ENCODE results near the gene ASS1. TPM values are rescaled to one million over a fixed set of nuclear protein-coding genes. Genes with fewer than 3 reads are reported as not detected.

ASS1 gene
- total and polyA plus RNA-seq, 2 donors (not counting 1 experiment from before 2014, with no cell fraction given): 44.7 to 223 TPM

DNA sequence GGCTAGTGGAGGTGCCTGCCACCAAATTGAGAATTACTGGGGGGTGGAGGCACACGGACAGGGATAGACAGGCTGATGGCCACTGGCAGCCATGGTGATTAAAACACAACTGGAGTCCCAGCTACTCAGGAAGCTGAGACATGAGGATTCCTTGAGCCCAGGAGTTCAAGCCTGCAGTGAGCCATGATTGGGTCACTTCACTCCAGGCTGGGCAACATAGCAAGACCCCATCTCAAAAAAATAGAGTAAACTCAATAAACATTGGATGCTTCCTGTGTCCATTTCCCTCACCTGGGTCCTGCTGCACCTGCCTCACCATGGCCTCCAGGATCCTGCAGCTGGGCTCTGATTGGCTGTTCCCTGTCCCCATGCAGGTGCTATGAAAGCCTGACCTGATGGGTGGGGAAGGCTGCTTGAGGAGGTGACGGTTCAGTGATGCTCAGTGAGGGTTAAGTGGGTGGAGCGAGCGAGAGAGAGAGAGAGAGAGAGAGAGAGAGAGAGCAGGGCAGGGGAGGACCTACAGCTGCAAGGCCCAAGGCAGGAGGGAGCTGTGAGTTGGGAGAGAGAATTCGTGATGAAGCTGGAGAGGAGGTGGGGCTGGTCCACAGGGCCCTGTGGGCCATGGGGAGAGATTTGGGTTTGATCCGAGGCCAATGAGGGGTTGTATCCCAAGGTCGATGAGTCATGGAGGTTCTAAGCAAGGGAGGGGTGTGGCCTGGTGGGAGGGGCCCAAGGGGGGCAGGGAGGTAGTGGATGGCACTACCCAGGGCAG, 97.9 kb downstream of the ASS1 start:
- H3K36me3 ChIP-seq (ENCODE audit: control insufficient read depth, insufficient read depth, low read length): no peaks in the 10 kb centered on the region
- no peak overlapping the region for H2AFZ ChIP-seq (ENCODE audit: low read length)
- H3K27ac ChIP-seq (ENCODE audit: insufficient read depth, low read length): no peak overlapping the region
- peaks cover 2% of the 10 kb centered on the region for H3K27me3 ChIP-seq (ENCODE audit: control insufficient read depth, insufficient read depth, low read length)
- no peak overlapping the region for H3K4me2 ChIP-seq (ENCODE audit: extremely low read depth, insufficient read depth, low read length)
- H3K4me1 ChIP-seq (ENCODE audit: control insufficient read depth, extremely low read depth, insufficient read depth, low read length): peaks cover under 1% of the 10 kb centered on the region
- H3K9me3 ChIP-seq (ENCODE audit: control insufficient read depth, insufficient read depth, low read depth, low read length): no peaks in the 10 kb centered on the region
- TF ChIP-seq EZH2 (IDR thresholded peaks at IDR 0.05; ENCODE audit: low read length, missing control alignments): no peak
- TF ChIP-seq, protein P1, sequence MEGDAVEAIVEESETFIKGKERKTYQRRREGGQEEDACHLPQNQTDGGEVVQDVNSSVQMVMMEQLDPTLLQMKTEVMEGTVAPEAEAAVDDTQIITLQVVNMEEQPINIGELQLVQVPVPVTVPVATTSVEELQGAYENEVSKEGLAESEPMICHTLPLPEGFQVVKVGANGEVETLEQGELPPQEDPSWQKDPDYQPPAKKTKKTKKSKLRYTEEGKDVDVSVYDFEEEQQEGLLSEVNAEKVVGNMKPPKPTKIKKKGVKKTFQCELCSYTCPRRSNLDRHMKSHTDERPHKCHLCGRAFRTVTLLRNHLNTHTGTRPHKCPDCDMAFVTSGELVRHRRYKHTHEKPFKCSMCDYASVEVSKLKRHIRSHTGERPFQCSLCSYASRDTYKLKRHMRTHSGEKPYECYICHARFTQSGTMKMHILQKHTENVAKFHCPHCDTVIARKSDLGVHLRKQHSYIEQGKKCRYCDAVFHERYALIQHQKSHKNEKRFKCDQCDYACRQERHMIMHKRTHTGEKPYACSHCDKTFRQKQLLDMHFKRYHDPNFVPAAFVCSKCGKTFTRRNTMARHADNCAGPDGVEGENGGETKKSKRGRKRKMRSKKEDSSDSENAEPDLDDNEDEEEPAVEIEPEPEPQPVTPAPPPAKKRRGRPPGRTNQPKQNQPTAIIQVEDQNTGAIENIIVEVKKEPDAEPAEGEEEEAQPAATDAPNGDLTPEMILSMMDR (conservative IDR thresholded peaks at IDR 0.05 in 1 of 2, IDR thresholded peaks at IDR 0.05 in 1 of 2; ENCODE audit: low read depth in 1 of 2, low read length in 2 of 2): no peak
- H3K4me3 ChIP-seq (replicated peaks in 1 of 4; ENCODE audit: control extremely low read depth in 1 of 4, insufficient read depth in 1 of 4, low read depth in 3 of 4, low read length in 4 of 4): no peak overlapping the region
- peak in 1 of 2 donors; percentile 33 for DNase-seq (ENCODE audit: low read depth in 2 of 2)
- H4K20me1 ChIP-seq (ENCODE audit: control insufficient read depth, extremely low read depth, insufficient read depth, low read length): no peaks in the 10 kb centered on the region
- no peaks in the 10 kb centered on the region for H3K79me2 ChIP-seq (ENCODE audit: control insufficient read depth, insufficient read depth, low read length)
- H3K9ac ChIP-seq (ENCODE audit: insufficient read depth, low read length): no peak overlapping the region

DNA sequence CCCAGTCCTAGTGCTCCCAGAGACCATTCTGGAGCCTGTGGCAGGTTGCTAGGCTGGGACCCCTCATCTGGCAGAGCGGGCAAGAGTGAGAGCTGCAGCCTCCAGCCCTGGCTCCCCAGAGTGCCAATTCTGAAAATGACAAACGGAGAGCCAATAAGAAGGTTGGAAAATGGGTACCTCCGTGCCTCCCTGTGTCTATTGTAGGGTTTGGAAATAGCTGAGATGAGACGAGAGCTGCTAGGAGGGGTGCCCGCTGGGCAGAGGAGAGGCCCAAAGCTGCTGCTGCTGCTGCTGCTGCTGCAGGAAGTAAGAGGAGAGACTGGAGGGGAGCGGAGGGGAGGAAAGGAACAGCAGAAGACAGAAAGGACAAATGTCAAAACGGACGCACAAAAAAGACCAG, 98.6 kb downstream of the ASS1 start:
- Histone ChIP-seq H3K9me3 (ENCODE audit: control insufficient read depth, insufficient read depth, low read depth, low read length) (no peaks in the 10 kb centered on the region), H3K36me3 (ENCODE audit: control insufficient read depth, insufficient read depth, low read length) (no peaks in the 10 kb centered on the region), H3K27ac (ENCODE audit: insufficient read depth, low read length) (no peak overlapping the region), H3K27me3 (ENCODE audit: control insufficient read depth, insufficient read depth, low read length) (peaks cover 2% of the 10 kb centered on the region), H3K4me2 (ENCODE audit: extremely low read depth, insufficient read depth, low read length) (no peak overlapping the region), H2AFZ (ENCODE audit: low read length) (no peak overlapping the region), H3K9ac (ENCODE audit: insufficient read depth, low read length) (no peak overlapping the region), H3K4me1 (ENCODE audit: control insufficient read depth, extremely low read depth, insufficient read depth, low read length) (no peaks in the 10 kb centered on the region), H3K79me2 (ENCODE audit: control insufficient read depth, insufficient read depth, low read length) (no peaks in the 10 kb centered on the region), H3K4me3 (replicated peaks in 1 of 4; ENCODE audit: control extremely low read depth in 1 of 4, insufficient read depth in 1 of 4, low read depth in 3 of 4, low read length in 4 of 4) (no peak overlapping the region), H4K20me1 (ENCODE audit: control insufficient read depth, extremely low read depth, insufficient read depth, low read length) (no peaks in the 10 kb centered on the region)
- no peak for DNase-seq (ENCODE audit: low read depth in 2 of 2)
- no peak for TF ChIP-seq EZH2 (IDR thresholded peaks at IDR 0.05; ENCODE audit: low read length, missing control alignments)
- TF ChIP-seq, protein P1 (conservative IDR thresholded peaks at IDR 0.05 in 1 of 2, IDR thresholded peaks at IDR 0.05 in 1 of 2; ENCODE audit: low read depth in 1 of 2, low read length in 2 of 2): no peak

DNA sequence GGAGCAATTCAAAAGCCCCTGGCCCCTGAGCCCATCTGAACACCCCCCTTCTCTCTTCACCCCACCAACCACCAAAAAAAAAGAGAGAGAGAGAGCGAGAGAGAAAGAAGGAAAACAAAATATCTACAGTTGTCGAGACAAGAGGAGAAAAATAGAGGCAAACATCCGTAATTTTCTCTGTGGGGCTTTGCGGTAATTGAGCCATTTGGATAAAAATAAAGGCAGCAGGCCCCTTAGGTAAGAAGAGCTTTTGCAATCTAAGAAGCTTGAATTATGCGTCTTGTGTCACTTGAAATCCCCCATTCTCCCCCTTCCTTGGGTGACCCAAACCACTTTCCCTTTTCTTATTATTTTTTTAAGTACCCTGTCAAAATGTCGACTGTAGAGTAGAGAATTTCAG, 99.1 kb downstream of the ASS1 start:
- DNase-seq (ENCODE audit: low read depth in 2 of 2): no peak
- H3K27ac ChIP-seq (ENCODE audit: insufficient read depth, low read length): no peak overlapping the region
- no peak for TF ChIP-seq EZH2 (IDR thresholded peaks at IDR 0.05; ENCODE audit: low read length, missing control alignments)
- TF ChIP-seq, protein P1 (conservative IDR thresholded peaks at IDR 0.05 in 1 of 2, IDR thresholded peaks at IDR 0.05 in 1 of 2; ENCODE audit: low read depth in 1 of 2, low read length in 2 of 2): no peak
- H3K9me3 ChIP-seq (ENCODE audit: control insufficient read depth, insufficient read depth, low read depth, low read length): no peaks in the 10 kb centered on the region
- no peaks in the 10 kb centered on the region for H3K36me3 ChIP-seq (ENCODE audit: control insufficient read depth, insufficient read depth, low read length)
- H3K9ac ChIP-seq (ENCODE audit: insufficient read depth, low read length): no peak overlapping the region
- no peak overlapping the region for H2AFZ ChIP-seq (ENCODE audit: low read length)
- H3K4me2 ChIP-seq (ENCODE audit: extremely low read depth, insufficient read depth, low read length): no peak overlapping the region
- no peaks in the 10 kb centered on the region for H4K20me1 ChIP-seq (ENCODE audit: control insufficient read depth, extremely low read depth, insufficient read depth, low read length)
- peaks cover 2% of the 10 kb centered on the region for H3K27me3 ChIP-seq (ENCODE audit: control insufficient read depth, insufficient read depth, low read length)
- H3K79me2 ChIP-seq (ENCODE audit: control insufficient read depth, insufficient read depth, low read length): no peaks in the 10 kb centered on the region
- H3K4me3 ChIP-seq (replicated peaks in 1 of 4; ENCODE audit: control extremely low read depth in 1 of 4, insufficient read depth in 1 of 4, low read depth in 3 of 4, low read length in 4 of 4): no peak overlapping the region
- no peaks in the 10 kb centered on the region for H3K4me1 ChIP-seq (ENCODE audit: control insufficient read depth, extremely low read depth, insufficient read depth, low read length)

All from fibroblast of lung (primary cell).